Coronary artery (tissue), 2 donors: ENCODE measurements around the gene PRRG4.

Experiments used
- DNase-seq: peaks from one replicate; pipeline ENCODE4 v3.0.0-alpha.2; 2017; ENCODE audit warnings: low spot score
- H3K27ac ChIP-seq, 2 donors: fragments of 200-600 bp; sonication (generic); one replicate each; pipeline ENCODE4 v1.5.1; 2016 to 2019
- H3K4me3 ChIP-seq: fragments of 200-600 bp; sonication (generic); 2 replicates; pipeline ENCODE4 v1.5.1; 2016; ENCODE audit warnings: mild to moderate bottlenecking, moderate library complexity
- TF ChIP-seq, protein P1 (sequence below): fragments of 200-600 bp; sonication (generic); IDR thresholded peaks from one replicate; pipeline ENCODE4 v1.5.1; 2019; ENCODE audit warnings: antibody characterized with exemption

The PRRG4 gene

DNA sequence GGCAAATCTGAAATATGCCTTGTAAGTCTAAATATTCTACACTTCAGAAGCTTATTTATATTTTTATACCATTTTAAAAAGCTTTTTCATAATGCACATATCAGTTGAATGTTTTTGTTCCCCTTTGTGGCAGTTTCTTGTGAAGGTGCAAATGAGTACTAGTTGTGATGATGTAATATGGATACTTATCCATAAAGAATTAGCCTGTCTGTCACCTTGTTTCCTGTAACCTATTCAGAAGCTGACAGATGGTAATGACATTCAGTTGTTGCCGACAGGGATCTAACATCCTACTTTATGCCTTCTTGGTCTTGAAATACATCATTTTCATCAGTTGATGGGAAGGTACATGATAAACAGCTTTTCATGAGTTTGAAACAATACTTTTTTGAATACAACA lies 65.7 kb downstream of the PRRG4 start:
- TF ChIP-seq, protein P1, sequence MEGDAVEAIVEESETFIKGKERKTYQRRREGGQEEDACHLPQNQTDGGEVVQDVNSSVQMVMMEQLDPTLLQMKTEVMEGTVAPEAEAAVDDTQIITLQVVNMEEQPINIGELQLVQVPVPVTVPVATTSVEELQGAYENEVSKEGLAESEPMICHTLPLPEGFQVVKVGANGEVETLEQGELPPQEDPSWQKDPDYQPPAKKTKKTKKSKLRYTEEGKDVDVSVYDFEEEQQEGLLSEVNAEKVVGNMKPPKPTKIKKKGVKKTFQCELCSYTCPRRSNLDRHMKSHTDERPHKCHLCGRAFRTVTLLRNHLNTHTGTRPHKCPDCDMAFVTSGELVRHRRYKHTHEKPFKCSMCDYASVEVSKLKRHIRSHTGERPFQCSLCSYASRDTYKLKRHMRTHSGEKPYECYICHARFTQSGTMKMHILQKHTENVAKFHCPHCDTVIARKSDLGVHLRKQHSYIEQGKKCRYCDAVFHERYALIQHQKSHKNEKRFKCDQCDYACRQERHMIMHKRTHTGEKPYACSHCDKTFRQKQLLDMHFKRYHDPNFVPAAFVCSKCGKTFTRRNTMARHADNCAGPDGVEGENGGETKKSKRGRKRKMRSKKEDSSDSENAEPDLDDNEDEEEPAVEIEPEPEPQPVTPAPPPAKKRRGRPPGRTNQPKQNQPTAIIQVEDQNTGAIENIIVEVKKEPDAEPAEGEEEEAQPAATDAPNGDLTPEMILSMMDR = no peak
- DNase-seq = no peak
- Histone ChIP-seq H3K27ac (no peak overlapping the region), H3K4me3 (no peak overlapping the region)

DNA sequence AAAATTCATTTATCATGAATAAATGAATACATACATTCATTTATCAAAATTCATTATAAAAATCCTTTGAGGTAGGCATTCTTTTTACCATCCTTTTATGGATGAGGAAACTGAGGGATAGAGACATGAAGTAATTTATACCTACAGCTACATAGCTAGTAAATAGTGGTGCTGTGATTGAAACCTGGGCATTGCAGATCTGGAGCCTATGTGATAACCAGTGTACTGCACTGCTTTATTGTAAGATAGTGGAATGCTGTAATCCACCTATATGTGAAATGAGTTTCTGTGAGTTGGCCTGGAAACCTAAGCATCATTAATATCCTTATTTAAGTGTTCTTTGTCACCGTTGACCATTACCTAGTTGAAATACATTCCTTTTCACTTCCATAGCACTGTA lies 67.4 kb downstream of the PRRG4 start:
- no peak overlapping the region for H3K27ac ChIP-seq
- TF ChIP-seq, protein P1 = no peak
- DNase-seq = no peak
- H3K4me3 ChIP-seq = no peak overlapping the region

DNA sequence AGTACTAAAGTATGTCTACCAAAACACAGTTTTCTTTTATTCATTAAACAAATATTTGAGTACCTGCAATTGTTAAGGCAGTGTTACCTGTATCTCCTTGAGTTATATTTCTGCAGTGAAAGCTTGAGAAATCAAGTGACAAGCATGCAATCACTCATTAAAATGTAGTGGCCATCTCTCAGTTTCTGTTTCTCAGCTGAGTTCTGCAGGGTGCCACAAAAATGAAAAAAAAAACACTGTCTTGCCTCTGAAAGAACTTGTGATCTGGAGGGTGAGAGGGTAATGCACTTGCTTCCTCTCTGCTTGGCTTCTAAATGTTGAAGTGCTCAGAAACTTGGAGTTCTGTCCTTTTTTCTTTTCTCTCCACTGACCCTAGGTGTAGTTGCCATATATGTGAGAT lies 69.7 kb downstream of the PRRG4 start:
- no peak overlapping the region for H3K4me3 ChIP-seq
- TF ChIP-seq, protein P1 = no peak
- no peak overlapping the region for H3K27ac ChIP-seq
- DNase-seq = no peak

DNA sequence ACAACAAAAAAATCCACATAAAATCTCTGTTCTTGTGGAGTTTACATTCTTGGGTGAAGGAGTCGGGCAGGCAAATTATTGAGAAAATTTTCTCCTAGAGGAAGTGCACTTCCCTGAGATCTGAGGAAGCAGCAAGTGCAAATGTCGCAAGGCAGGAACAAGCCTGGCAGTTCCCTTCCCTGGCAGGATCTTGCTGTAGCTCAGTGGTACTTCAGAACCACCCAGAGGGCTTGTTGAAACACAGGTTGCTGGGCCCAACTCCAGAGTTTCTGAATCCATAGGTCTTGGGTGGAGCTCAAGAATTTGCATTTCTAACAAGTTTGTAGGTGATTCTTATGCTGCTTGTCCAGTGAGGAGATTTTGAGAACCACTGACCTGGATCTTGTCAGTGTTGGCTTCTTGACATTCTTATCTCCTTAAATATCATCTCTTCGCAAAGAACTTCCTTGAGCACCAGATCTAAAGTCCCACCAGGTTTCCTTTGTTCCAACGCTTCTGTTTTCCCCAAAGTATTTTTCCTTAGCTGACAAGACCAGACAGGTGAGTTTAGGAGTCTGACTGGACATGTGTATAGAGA lies 72.5 kb downstream of the PRRG4 start:
- H3K27ac ChIP-seq = no peak overlapping the region
- TF ChIP-seq, protein P1 = no peak
- DNase-seq = no peak
- H3K4me3 ChIP-seq = no peak overlapping the region

DNA sequence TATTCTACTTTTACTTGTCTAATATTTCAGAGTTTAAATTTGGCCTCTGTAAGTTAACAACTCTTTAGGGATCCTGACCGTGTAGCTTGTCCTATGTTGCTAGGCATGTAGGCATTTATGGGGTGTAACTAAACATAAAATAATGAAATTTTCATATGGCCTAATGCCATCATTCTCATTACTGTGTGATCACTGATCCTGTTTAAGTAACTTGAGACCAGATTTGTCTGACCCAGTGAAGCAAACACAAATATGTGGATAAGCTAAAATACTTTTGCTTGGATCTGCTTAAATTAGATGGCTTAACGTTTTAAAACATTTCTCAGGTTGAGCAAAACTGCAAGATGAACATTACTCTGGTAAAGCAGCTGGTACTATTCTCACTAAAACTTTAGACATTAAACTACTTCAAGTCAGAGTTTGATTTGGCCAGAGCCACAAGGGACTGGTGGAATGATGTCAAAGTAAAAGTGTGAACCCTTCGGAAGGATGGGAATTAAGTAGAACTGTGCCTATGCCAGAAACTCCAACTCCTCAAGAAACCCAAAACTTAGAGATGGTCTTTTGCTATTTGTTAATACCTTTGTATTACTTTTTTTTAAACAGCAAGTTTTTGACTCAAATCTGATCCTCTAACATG lies 75.4 kb downstream of the PRRG4 start:
- no peak overlapping the region for H3K4me3 ChIP-seq
- no peak overlapping the region for H3K27ac ChIP-seq
- DNase-seq = no peak
- TF ChIP-seq, protein P1 = no peak
